PFSK-1 (cell line): ENCODE results near the gene INF2.

Experiments
- POLR2AphosphoS5 ChIP-seq: IDR thresholded peaks from 2 replicates; pipeline ENCODE4 v1.6.1; 2012; ENCODE audit warnings: low read depth, mild to moderate bottlenecking, control low read depth, low read length, moderate library complexity
- SIN3A ChIP-seq: IDR thresholded peaks from 2 replicates; pipeline ENCODE4 v1.6.1; 2012; ENCODE audit warnings: mild to moderate bottlenecking, low read length, moderate library complexity, borderline replicate concordance; ENCODE audit not compliant: insufficient read depth
- TAF1 ChIP-seq: IDR thresholded peaks from 2 replicates; pipeline ENCODE4 v1.6.1; 2012; ENCODE audit warnings: low read length, control low read depth, borderline replicate concordance; ENCODE audit not compliant: insufficient read depth
- TF ChIP-seq, protein P1 (sequence below), 2 experiments: IDR thresholded peaks; 2 replicates each; pipeline versions ENCODE4 v1.6.1 to v1.8.0; 2011 to 2012; ENCODE audit warnings: low read depth in 2 of 2, low read length in 2 of 2, control low read depth in 1 of 2, inconsistent platforms in 1 of 2, mild to moderate bottlenecking in 1 of 2, moderate library complexity in 1 of 2; ENCODE audit not compliant: insufficient read depth in 1 of 2

DNA sequence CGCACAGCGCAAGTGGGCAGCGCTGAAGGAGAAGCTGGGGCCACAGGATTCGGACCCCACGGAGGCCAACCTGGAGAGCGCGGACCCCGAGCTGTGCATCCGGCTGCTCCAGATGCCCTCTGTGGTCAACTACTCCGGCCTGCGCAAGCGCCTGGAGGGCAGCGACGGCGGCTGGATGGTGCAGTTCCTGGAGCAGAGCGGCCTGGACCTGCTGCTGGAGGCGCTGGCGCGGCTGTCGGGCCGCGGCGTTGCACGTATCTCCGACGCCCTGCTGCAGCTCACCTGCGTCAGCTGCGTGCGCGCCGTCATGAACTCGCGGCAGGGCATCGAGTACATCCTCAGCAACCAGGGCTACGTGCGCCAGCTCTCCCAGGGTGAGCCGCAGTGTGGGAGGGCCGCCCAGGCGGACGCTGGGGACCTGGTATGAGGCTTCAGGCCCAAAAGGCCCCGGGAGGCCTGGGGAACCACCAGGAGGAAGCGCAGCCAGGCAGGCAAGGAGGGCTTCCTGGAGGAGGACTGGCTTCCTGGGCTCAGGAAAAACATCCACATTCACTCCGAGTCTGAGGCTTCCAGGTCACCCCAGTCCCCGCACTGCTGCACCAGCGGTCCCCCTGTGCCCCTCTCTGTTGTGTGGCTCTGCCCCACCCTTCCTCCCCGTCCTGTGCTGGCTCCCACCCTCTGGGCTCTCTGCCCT, 12.1 kb downstream of the INF2 start:
- TF ChIP-seq POLR2AphosphoS5 (no peak), TAF1 (no peak), SIN3A (no peak)
- TF ChIP-seq, protein P1, sequence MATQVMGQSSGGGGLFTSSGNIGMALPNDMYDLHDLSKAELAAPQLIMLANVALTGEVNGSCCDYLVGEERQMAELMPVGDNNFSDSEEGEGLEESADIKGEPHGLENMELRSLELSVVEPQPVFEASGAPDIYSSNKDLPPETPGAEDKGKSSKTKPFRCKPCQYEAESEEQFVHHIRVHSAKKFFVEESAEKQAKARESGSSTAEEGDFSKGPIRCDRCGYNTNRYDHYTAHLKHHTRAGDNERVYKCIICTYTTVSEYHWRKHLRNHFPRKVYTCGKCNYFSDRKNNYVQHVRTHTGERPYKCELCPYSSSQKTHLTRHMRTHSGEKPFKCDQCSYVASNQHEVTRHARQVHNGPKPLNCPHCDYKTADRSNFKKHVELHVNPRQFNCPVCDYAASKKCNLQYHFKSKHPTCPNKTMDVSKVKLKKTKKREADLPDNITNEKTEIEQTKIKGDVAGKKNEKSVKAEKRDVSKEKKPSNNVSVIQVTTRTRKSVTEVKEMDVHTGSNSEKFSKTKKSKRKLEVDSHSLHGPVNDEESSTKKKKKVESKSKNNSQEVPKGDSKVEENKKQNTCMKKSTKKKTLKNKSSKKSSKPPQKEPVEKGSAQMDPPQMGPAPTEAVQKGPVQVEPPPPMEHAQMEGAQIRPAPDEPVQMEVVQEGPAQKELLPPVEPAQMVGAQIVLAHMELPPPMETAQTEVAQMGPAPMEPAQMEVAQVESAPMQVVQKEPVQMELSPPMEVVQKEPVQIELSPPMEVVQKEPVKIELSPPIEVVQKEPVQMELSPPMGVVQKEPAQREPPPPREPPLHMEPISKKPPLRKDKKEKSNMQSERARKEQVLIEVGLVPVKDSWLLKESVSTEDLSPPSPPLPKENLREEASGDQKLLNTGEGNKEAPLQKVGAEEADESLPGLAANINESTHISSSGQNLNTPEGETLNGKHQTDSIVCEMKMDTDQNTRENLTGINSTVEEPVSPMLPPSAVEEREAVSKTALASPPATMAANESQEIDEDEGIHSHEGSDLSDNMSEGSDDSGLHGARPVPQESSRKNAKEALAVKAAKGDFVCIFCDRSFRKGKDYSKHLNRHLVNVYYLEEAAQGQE (IDR thresholded peaks at IDR 0.05; ENCODE audit: insufficient read depth in 1 of 2, low read depth in 2 of 2, low read length in 2 of 2) = no peak
